GM21737 (cell line): ENCODE results near the gene RDH5.

Experiments
- ATAC-seq: cut with Tn5 transposase; IDR thresholded peaks from one replicate; pipeline ENCODE4 v1.9.1; 2021; ENCODE audit warnings: mild to moderate bottlenecking, moderate library complexity; ENCODE audit not compliant: unreplicated experiment

RDH5 gene

DNA sequence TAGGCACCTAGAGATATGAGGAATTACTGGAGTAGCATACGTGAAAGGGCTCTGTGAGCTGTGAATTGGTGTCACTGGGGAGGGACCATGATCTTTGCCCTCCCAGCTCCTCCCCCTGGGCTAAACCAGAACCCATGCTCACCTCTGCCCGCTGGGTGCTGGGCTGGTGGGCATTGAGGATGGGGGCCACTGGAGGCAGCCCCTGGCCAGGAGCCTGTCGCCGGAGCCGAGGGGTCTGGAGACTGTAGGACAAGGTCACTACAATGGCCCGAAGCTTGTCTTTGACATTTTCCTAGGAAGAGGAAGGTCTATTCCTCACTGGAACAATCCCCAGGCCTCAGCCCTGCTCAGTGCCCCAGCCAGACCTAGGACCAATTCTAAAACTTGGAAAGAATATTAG is 24.1 kb upstream of the RDH5 start:
- no peak for ATAC-seq

GRCh38 chr12:55696796-55697462 is 23.3 kb upstream of the RDH5 start:
- no peak for ATAC-seq

GRCh38 chr12:55697686-55698085 is 22.5 kb upstream of the RDH5 start:
- no peak for ATAC-seq

DNA sequence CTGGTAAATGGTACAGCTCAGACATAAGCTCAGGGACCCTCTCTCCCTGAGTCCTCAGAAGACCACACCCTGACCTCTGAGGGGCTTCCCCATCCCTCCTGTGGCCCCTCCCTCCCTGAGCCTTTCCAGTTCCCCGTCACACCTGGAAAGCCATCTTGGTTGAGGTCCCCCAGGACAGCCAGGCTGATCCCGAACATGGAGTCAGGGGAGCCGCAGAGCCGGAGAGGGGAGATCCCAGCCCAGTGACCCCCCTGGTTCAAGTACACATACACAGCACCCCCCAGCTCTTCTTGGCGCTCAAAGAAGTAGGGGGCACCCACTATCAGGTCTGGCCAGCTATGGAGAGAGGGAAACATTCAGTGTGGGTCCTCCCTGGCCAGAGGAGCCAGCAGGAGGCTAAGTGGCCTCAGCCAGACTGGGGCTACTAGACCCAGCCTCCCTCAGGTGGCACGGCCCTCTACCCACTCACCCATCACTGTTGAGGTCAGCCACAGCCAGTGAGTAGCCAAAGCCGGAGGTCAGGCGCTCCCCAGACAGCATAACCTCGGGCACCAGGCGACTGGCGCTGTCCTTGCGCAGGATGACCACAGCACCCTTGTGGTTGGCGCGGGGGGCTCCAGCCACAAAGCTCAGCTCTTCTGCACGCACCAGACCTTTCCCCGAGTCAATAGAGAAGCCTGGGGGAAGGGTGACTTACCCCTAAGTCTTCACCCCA is 21.8 kb upstream of the RDH5 start:
- no peak for ATAC-seq

DNA sequence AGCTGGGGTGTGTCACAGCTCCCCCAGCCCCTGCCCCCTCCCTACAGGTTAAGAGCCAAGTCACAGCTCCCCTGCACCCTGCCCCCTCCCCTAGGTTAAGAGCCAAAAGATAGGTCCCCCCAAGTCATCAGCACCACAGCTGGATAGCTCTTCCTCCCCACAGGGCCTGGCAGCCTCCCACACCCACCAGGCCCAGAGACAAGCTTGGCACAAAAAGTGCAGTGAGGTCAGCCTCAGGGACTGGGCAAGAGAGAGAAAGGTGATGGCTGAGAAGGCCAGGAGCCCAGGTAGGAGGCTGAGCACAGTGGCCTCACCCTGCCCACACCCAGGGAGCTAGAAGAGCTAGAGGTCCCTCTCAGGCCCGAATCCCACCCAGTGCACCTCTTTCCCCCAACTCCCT is 21.2 kb upstream of the RDH5 start:
- no peak for ATAC-seq

DNA sequence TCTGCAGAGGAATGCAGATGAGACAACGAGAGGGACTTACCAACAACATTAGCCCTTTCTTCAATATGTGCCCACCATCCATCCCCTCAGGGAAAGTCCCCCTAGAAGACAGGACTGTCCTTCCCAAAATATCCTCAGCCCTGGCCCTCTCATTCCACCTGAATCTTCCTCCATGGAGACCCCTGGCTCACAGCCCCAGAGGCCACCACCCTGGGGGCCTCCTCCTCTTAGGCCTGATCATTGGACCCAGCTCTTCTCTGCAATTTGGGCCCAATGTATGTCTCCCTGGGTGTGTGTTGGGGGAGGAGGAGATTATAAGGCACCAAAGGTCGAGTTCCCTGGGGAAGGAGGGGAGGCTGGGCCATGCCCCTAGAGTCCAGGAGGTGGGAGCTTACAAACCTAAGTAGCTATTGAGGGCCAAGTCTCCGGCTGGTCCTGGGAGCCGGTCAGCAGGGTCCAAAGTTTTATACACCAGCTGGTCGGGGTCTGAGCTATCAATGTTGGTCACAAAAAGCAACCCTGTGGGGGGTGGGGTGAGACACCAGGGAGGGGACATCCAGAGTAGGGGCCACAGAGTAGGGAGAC is 20.6 kb upstream of the RDH5 start:
- ATAC-seq, result no peak

GRCh38 chr12:55700255-55701018 is 19.8 kb upstream of the RDH5 start:
- ATAC-seq, result no peak

DNA sequence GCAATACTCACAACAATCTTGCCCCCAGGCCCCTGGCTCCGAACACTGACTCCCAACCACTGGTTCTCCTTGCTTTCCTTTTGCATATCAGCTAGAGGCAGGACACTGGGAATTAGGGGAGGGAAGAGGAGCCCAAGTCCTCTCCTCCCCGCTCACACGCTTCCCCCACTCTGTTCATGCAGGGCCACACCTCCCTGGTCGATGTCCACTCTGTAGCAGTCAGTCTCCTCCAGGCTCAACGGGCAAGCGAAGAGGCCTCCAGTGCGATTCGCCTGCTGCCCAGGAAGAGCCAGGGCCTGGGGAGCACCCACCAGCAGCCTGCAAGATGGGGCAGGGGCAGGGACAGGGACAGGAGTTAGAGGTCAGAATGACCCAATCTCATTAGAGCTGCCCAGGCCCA is 17.3 kb upstream of the RDH5 start:
- no peak for ATAC-seq

DNA sequence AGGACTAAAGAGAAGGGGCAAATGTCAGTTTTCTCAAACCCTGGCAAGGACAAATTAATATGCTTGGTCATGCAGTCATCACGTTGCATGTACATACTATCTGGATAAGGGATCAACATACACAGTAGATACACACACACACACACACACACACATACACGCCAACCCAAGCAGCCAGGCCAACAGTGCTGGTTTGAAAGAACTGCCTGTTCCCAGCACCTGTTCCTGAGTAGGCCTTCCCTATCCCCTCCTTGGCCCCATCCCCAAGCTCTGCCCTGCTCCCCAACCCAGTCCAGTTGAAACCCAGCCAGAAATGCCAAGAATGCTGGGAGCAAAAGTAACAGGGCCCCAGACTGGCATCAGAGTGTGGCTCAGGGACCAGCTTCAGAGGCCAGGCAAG is 16.9 kb upstream of the RDH5 start:
- ATAC-seq, result no peak

DNA sequence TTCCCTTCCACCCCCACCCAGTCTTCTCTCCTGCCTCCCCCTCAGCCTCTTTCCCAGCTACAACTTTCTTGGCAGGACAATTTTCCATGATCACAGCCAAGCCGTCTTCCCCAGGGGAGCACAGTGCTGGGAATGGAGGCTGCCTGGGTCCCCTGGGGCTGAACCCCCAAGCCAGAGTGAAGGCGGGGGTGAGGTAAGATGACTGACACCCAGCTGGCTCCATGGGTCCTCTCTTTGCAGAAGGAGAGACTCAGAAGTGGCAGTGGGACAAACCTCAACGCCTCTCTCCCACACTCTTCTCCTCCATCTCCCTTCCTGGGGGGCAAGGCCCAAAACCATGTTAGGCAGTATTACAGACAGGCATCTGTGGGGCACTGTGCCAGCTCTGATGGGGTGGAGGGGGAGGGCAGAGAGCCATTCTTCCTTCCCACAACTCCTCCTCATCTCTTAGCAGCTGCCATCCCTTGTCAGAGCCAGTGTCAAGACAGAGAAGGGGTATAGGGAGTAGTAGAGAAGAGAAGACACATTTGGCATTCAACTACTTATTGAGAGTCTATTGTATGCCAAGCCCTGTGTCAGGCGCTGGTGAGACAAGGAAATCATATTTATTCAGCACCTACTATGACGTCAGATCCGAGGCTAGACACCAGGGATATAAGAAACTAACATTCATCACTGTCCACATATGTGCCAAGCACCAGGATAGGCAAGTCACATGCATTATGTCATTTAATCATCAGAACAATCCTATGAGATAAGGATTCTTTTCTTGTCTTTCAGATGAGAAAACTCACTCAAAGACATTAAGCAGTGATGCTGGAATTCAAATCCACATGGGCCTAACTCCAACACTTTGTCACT is 16.1 kb upstream of the RDH5 start:
- ATAC-seq, result no peak

DNA sequence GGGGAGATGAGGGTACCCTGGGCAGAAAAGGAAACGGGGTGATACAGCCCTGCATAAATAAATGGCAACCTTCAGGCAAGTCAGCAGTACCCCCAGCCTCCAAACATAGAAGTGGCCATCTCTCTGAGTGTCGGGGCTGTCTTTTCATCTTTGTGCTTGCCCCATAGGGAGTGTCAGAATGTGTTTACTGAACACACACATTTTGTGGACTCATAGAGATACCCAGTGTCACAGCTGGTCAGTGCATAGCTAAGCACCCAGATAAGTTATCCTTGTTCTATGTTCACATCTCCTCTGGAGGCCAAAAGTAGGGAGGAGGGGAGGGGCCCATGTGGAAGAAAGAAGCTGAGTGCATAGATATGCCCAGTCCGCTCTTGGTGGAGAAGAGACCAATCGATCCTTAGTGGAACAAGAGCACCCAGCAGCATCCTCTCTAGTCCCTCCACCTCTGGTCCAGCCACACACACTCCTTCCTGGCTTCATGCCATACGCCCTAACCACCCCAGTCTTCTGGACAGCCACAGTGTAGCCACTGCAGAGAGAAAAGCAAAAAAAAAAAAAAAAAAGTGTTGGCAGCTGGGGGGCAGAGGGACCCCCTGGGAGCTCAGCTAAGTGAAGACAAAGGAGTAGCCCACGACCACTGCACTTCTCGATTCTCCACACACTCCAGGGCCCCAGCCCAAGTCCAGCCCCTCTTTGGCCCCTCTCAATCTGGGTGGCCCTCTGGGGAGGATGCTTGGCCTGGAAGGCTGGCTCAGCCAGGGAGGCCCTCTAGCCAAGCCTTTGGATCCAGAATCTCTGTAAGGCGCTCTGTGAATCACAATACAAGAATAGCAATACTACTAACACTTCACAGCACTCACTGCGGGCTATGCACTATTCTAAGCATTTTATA is 15.1 kb upstream of the RDH5 start:
- ATAC-seq, result no peak

GRCh38 chr12:55705782-55706402 is 14.3 kb upstream of the RDH5 start:
- no peak for ATAC-seq

GRCh38 chr12:55706568-55707218 is 13.5 kb upstream of the RDH5 start:
- ATAC-seq, result no peak

- no peak for ATAC-seq
Measured at GRCh38 chr12:55707219-55707671, 12.9 kb upstream of the RDH5 start.

GRCh38 chr12:55707841-55708694 is 12.1 kb upstream of the RDH5 start, which contains the start of gene ITGA7:
ITGA7 (minus strand) TSS chr12:55707904; CDS start chr12:55707682, 222 bp downstream.
- ATAC-seq, result peak; percentile 70

- ATAC-seq, result no peak
Measured at GRCh38 chr12:55708695-55709233, 11.4 kb upstream of the RDH5 start.
